SK-N-SH (cell line): Measurements from ENCODE around the gene E2F4. TPM values are rescaled to one million over a fixed set of nuclear protein-coding genes. Genes with fewer than 3 reads are reported as not detected.

Experiments used
- CTCF ChIA-PET: fragments of 300-600, 350-600 bp; formaldehyde crosslinking; extraction: SDS; loops from one replicate; lab custom pipeline; 2021; lab: Yijun Ruan, JAX
- POLR2A ChIA-PET: fragments of 350-600 bp; sonication (Branson Sonifier 250); formaldehyde crosslinking; extraction: SDS; loops from one replicate; lab custom pipeline; 2020; ENCODE audit warnings: antibody characterized with exemption, inconsistent platforms; lab: Yijun Ruan, JAX
- DNase-seq: peaks from one replicate; pipeline ENCODE4 v3.0.0; 2012
- H2AFZ ChIP-seq: fragments of 200-600 bp; sonication (generic); 2 replicates; pipeline ENCODE4 v1.8.1; 2016; ENCODE audit warnings: antibody characterized with exemption, mild to moderate bottlenecking, low read depth
- H3F3A ChIP-seq: fragments of 200-600 bp; sonication (generic); replicated peaks from 2 replicates; pipeline ENCODE3; 2016; ENCODE audit warnings: antibody characterized with exemption, mild to moderate bottlenecking; ENCODE audit not compliant: insufficient read depth
- H3K27ac ChIP-seq, 2 experiments: fragments of 200-500 bp in 1 of 2; fragments of 200-600 bp in 1 of 2; sonication (Bioruptor generic) in 1 of 2; sonication (generic), shearing (Covaris generic) in 1 of 2; 2 replicates each; pipeline versions ENCODE4 v1.5.1 to v1.6.1; 2014 to 2016; ENCODE audit warnings: low read depth in 2 of 2, inconsistent platforms in 1 of 2, low read length in 1 of 2, mild to moderate bottlenecking in 1 of 2, mixed read lengths in 1 of 2
- H3K27me3 ChIP-seq: fragments of 200-600 bp; sonication (generic), shearing (Covaris generic); 2 replicates; pipeline ENCODE4 v1.6.1; 2016; ENCODE audit warnings: mixed run types; ENCODE audit not compliant: insufficient read depth
- H3K36me3 ChIP-seq, 2 experiments: fragments of 200-500 bp in 1 of 2; fragments of 200-600 bp in 1 of 2; sonication (Bioruptor generic) in 1 of 2; sonication (generic) in 1 of 2; replicated peaks in 1 of 2; 2 replicates each; pipeline versions ENCODE3 to v1.5.1; 2014 to 2016; ENCODE audit warnings: low read length in 1 of 2, mild to moderate bottlenecking in 1 of 2; ENCODE audit not compliant: insufficient read depth in 2 of 2, control insufficient read depth in 1 of 2
- H3K4me1 ChIP-seq, 2 experiments: fragments of 200-500 bp in 1 of 2; fragments of 200-600 bp in 1 of 2; sonication (Bioruptor generic) in 1 of 2; sonication (generic), shearing (Covaris generic) in 1 of 2; 2 replicates each; pipeline versions ENCODE4 v1.5.1 to v1.6.1; 2014 to 2016; ENCODE audit warnings: low read depth in 1 of 2, low read length in 1 of 2, mixed run types in 1 of 2; ENCODE audit not compliant: insufficient read depth in 2 of 2, control insufficient read depth in 1 of 2
- H3K4me2 ChIP-seq: fragments of 200-600 bp; sonication (generic), shearing (Covaris generic); 2 replicates; pipeline ENCODE4 v1.6.1; 2017; ENCODE audit warnings: mixed run types
- H3K4me3 ChIP-seq, 2 experiments: fragments of 200-500 bp in 1 of 2; fragments of 200-600 bp in 1 of 2; sonication (Bioruptor generic) in 1 of 2; sonication (generic), shearing (Covaris generic) in 1 of 2; 2 replicates each; pipeline versions ENCODE4 v1.5.1 to v1.8.1; 2014 to 2016; ENCODE audit warnings: low read depth in 2 of 2, inconsistent platforms in 1 of 2, low read length in 1 of 2, mild to moderate bottlenecking in 1 of 2, mixed read lengths in 1 of 2, moderate library complexity in 1 of 2
- H3K79me2 ChIP-seq: fragments of 200-600 bp; sonication (generic); 2 replicates; pipeline ENCODE4 v1.8.1; 2017; ENCODE audit warnings: mild to moderate bottlenecking; ENCODE audit not compliant: insufficient read depth
- H3K9ac ChIP-seq: fragments of 200-600 bp; sonication (generic); 2 replicates; pipeline ENCODE4 v1.6.1; 2017; ENCODE audit warnings: mixed run types
- H3K9me2 ChIP-seq: fragments of 200-600 bp; sonication (generic); 2 replicates; pipeline ENCODE4 v1.6.1; 2017; ENCODE audit warnings: mixed run types
- H3K9me3 ChIP-seq: fragments of 200-600 bp; sonication (generic); 2 replicates; pipeline ENCODE4 v1.6.1; 2017; ENCODE audit warnings: mixed run types, mild to moderate bottlenecking, moderate library complexity
- H4K20me1 ChIP-seq: fragments of 200-600 bp; sonication (generic); 2 replicates; pipeline ENCODE4 v1.6.1; 2017; ENCODE audit warnings: mild to moderate bottlenecking, mixed run types; ENCODE audit not compliant: insufficient read depth
- ELF1 ChIP-seq: IDR thresholded peaks from 2 replicates; pipeline ENCODE4 v1.4.0; 2012
- EP300 ChIP-seq, 2 experiments: IDR thresholded peaks; 2 replicates each; pipeline versions ENCODE4 v1.4.0 to v1.6.1; 2012; ENCODE audit warnings: borderline replicate concordance in 1 of 2, low read depth in 1 of 2, low read length in 1 of 2
- EZH2phosphoT487 ChIP-seq: fragments of 200-600 bp; sonication (generic); IDR thresholded peaks from 2 replicates; pipeline ENCODE4 v1.6.1; 2017; ENCODE audit warnings: low read depth, mixed run types, mild to moderate bottlenecking, antibody characterized with exemption, moderate library complexity, borderline replicate concordance
- FOSL2 ChIP-seq: IDR thresholded peaks from 2 replicates; pipeline ENCODE4 v1.4.0; 2012; ENCODE audit warnings: low read depth, mild to moderate bottlenecking, moderate library complexity, borderline replicate concordance
- IRF3 ChIP-seq: fragments of 150-350 bp; IDR thresholded peaks from 2 replicates; pipeline ENCODE4 v1.6.1; 2016; ENCODE audit warnings: mild to moderate bottlenecking, low read depth, low read length
- JUND ChIP-seq: IDR thresholded peaks from 2 replicates; pipeline ENCODE4 v1.4.0; 2012
- POLR2AphosphoS5 ChIP-seq: IDR thresholded peaks from 2 replicates; pipeline ENCODE4 v1.6.1; 2012; ENCODE audit warnings: low read depth, low read length
- RCOR1 ChIP-seq: fragments of 150-350 bp; IDR thresholded peaks from 2 replicates; pipeline ENCODE4 v1.6.1; 2017; ENCODE audit warnings: antibody characterized with exemption, low read length
- RFX5 ChIP-seq: IDR thresholded peaks from 2 replicates; pipeline ENCODE4 v1.6.1; 2012; ENCODE audit warnings: mild to moderate bottlenecking, improper control_type of control experiment, low read length
- RXRA ChIP-seq: IDR thresholded peaks from 2 replicates; pipeline ENCODE4 v1.4.0; 2012; ENCODE audit warnings: low read depth, mild to moderate bottlenecking, borderline replicate concordance
- SIN3A ChIP-seq: IDR thresholded peaks from 2 replicates; pipeline ENCODE4 v1.6.1; 2012; ENCODE audit warnings: low read depth, mild to moderate bottlenecking, low read length, moderate library complexity, borderline replicate concordance
- TCF12 ChIP-seq: IDR thresholded peaks from 2 replicates; pipeline ENCODE4 v1.4.0; 2012
- TEAD4 ChIP-seq: IDR thresholded peaks from 2 replicates; pipeline ENCODE4 v1.4.0; 2012; ENCODE audit warnings: mild to moderate bottlenecking, borderline replicate concordance; ENCODE audit not compliant: insufficient read depth
- USF2 ChIP-seq: fragments of 150-350 bp; IDR thresholded peaks from 2 replicates; pipeline ENCODE4 v1.6.1; 2017; ENCODE audit warnings: antibody characterized with exemption, low read length, low read depth, borderline replicate concordance
- WGBS: methylation state at CpG from one replicate; pipeline ENCODE4 v1.1.6; 2017; ENCODE audit warnings: low lambda C conversion rate; 5-methylcytosine and 5-hydroxymethylcytosine counted together
- polyA plus RNA-seq, 3 experiments: library from polyadenylated mRNA; depleted of rRNA; stranded (reverse); fragments of >200 nt; gene quantifications; 2 replicates each; pipeline ENCODE4 v1.2.3, GENCODE V29; 2012
- TF ChIP-seq, protein P1 (sequence below): IDR thresholded peaks from 2 replicates; pipeline ENCODE4; 2012

The E2F4 gene
- polyA plus RNA-seq, 1 of the 3 experiments (the other 2 are of a cell fraction), result 168 TPM

DNA sequence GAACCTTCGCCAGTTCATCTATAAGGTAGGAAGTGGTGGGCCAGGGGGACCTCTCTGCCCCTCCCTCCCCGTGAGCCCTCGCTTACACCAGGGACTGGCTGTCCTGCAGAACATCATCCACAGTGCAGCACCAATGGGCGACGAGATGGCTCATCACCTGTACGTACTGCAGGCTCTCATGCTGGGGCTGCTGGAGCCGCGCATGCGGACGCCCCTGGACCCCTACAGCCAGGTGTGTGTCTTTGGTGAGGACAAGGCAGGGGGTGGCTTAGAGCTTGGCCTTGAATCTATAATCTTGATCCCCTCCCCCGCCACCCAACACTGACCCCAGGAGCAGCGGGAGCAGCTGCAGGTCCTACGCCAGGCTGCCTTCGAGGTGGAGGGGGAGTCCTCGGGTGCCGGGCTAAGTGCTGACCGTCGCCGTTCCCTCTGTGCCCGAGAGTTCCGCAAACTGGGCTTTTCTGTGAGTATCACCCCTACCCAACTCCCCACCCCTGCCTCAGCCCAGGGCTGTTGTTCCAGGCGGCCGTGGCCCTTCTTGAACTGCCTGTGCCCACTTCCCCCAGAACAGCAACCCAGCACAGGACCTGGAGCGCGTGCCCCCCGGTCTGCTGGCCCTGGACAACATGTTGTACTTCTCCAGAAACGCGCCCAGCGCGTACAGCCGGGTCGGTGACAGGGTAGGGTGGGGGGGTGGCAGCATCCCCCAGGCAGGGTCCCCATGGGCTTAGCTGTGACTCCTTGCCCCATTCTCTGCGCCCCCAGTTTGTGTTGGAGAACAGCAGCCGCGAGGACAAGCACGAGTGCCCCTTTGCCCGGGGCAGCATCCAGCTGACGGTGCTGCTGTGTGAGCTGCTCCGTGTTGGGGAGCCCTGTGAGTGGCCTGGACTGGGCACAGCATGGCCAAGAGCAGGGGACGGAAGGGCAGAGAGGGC lies 9.7 kb downstream of the E2F4 start:
- Histone ChIP-seq H3K4me3 (no peak overlapping the region), H3F3A (peaks cover 16% of the 10 kb centered on the region), H3K9me3 (no peaks in the 10 kb centered on the region)
- TF ChIP-seq JUND (no peak), RXRA (no peak), POLR2AphosphoS5 (no peak), IRF3 (no peak), SIN3A (no peak), TCF12 (no peak), ELF1 (no peak), FOSL2 (no peak), RCOR1 (no peak), EZH2phosphoT487 (no peak), USF2 (no peak), TEAD4 (no peak), EP300 (IDR thresholded peaks at IDR 0.05; ENCODE audit: borderline replicate concordance in 1 of 2, low read depth in 1 of 2, low read length in 1 of 2) (no peak), RFX5 (no peak)
- TF ChIP-seq, protein P1, sequence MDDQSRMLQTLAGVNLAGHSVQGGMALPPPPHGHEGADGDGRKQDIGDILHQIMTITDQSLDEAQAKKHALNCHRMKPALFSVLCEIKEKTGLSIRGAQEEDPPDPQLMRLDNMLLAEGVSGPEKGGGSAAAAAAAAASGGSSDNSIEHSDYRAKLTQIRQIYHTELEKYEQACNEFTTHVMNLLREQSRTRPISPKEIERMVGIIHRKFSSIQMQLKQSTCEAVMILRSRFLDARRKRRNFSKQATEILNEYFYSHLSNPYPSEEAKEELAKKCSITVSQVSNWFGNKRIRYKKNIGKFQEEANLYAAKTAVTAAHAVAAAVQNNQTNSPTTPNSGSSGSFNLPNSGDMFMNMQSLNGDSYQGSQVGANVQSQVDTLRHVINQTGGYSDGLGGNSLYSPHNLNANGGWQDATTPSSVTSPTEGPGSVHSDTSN, result no peak
- TF ChIP-seq, all 33 proteins: peak for 0
- Histone ChIP-seq H3K79me2 (0 out of 2 replicates have a peak, but pooled peaks cover under 1% of the 10 kb centered on the region), H3K36me3 (peaks cover 13 to 62% of the 10 kb centered on the region in 2 experiments), H3K4me2 (no peak overlapping the region), H2AFZ (no peak overlapping the region), H3K4me1 (no peaks in the 10 kb centered on the region; a peak in 1 of 4 replicates), H3K27me3 (no peaks in the 10 kb centered on the region), H3K9me2 (no peaks in the 10 kb centered on the region), H3K9ac (no peak overlapping the region), H3K27ac (no peak overlapping the region), H4K20me1 (no peaks in the 10 kb centered on the region)
- POLR2A ChIA-PET, result interaction anchor here (0.7 to 1.0 kb wide), 4 partner anchors 9 to 17 kb away, joined by 3 to 5 read pairs (median 4); no protein-coding TSS in a partner anchor
- DNase-seq, result no peak
- CTCF ChIA-PET, result interaction anchor here (1.2 kb wide), 1 partner anchor 46 kb away, joined by 3 read pairs; no protein-coding TSS in a partner anchor
- WGBS, result 97% methylated on average over 35 of the region's 40 CpGs
